Adrenal gland (tissue), 12 donors: ENCODE results near the gene CEP85. TPM values are rescaled to one million over a fixed set of nuclear protein-coding genes. Genes with fewer than 3 reads are reported as not detected.

ENCODE experiments used
- DNase-seq, 7 donors: peaks; one replicate each; pipeline ENCODE4 v3.0.0-alpha.2; 2019 to 2020
- H3K27ac ChIP-seq, 5 donors: fragments of 200-600 bp; sonication (generic) in 4 of 5; 1 replicate in 3 of 5; 2 replicates in 2 of 5; pipeline versions ENCODE4 v1.5.1 to v1.8.0; 2016 to 2020; ENCODE audit warnings: mild to moderate bottlenecking in 1 of 5
- H3K27me3 ChIP-seq: fragments of 200-600 bp; 2 replicates; pipeline ENCODE4 v1.8.0; 2021
- H3K36me3 ChIP-seq, 2 donors: fragments of 200-600 bp; replicated peaks in 1 of 2; 1 replicate in 1 of 2; 2 replicates in 1 of 2; pipeline versions ENCODE4 v1.5.1 to v1.8.0; 2018 to 2022
- H3K4me1 ChIP-seq, 2 donors: fragments of 200-600 bp; replicated peaks in 1 of 2; 1 replicate in 1 of 2; 2 replicates in 1 of 2; pipeline versions ENCODE4 v1.5.1 to v1.8.0; 2018 to 2021
- H3K4me3 ChIP-seq, 4 donors: fragments of 200-600 bp; sonication (generic) in 3 of 4; one replicate each; pipeline ENCODE4 v1.5.1; 2016 to 2018
- H3K9me3 ChIP-seq, 3 donors: fragments of 200-600 bp; sonication (generic) in 1 of 3; replicated peaks in 1 of 3; 1 replicate in 2 of 3; 2 replicates in 1 of 3; pipeline versions ENCODE4 v1.5.1 to v1.8.0; 2016 to 2021
- CTCF ChIP-seq, 6 experiments: fragments of 450-650 bp in 4 of 6; fragments of 200-600 bp in 2 of 6; sonication (generic) in 1 of 6; IDR thresholded peaks; 1 replicate in 5 of 6; 2 replicates in 1 of 6; pipeline versions ENCODE4 v1.5.1 to v1.8.0; 2016 to 2021; ENCODE audit warnings: antibody characterized with exemption in 6 of 6, mild to moderate bottlenecking in 2 of 6, moderate library complexity in 1 of 6
- POLR2A ChIP-seq, 2 donors: fragments of 450-650 bp; IDR thresholded peaks; one replicate each; pipeline ENCODE4 v1.6.1; 2017; ENCODE audit warnings: antibody characterized with exemption in 2 of 2, mild to moderate bottlenecking in 2 of 2, moderate library complexity in 1 of 2
- WGBS, 4 donors: extraction: QIAGEN DNeasy Blood & Tissue Kit in 2 of 4; methylation state at CpG; one replicate each; pipeline versions ENCODE4 v1.1.5 to v1.1.7; 2013 to 2017; 5-methylcytosine and 5-hydroxymethylcytosine counted together
- intact Hi-C, 2 donors: fragments of 100-400 bp; cut with DNase I; formaldehyde crosslinking; loops; one replicate each; pipeline versions ENCODE4 v1.14.1 to v1.15.0; 2022 to 2023
- polyA plus RNA-seq, 3 donors: library from polyadenylated mRNA; stranded (reverse); fragments of 200-250 nt in 2 of 3; fragments of 350-450 nt in 1 of 3; fragmentation: Illumina TruSeq in 1 of 3; extraction: RNeasy Lipid Tissue Mini Kit (QIAGEN cat#74804) in 1 of 3; gene quantifications; one replicate each; pipeline ENCODE4 v1.2.3, GENCODE V29; 2013 to 2014
- total RNA-seq, 9 donors: library from RNA; depleted of rRNA in 4 of 9; stranded (reverse); fragments of >200 nt in 4 of 9; fragments of 120-200 nt in 1 of 9; fragmentation: NEBNext Ultra II Directional in 1 of 9; extraction: Animal tissue kit (Norgen Biotek cat#: 25700) in 1 of 9; gene quantifications; one replicate each; pipeline versions ENCODE4 v1.1.0 to v1.2.4, GENCODE V29; 2013 to 2023
- donor health status: healthy with polysubstance abuse.
- donor health status: Bipolar disorder and iron deficiency.
- donor health status: DM: yes; HTN: yes; CAD: no.
- donor health status: DM: no; HTN: no; CAD: no.
- donor health status: DM: no; HTN: no; CAD: no.
- donor health status: DM: yes; HTN: yes; CAD: no.

CEP85 gene
- total and polyA plus RNA-seq, 12 donors = 2.5 to 16.4 (median 5.8) TPM

GRCh38 chr1:26215246-26215645, 18.8 kb upstream of the CEP85 start:
- TF ChIP-seq CTCF (IDR thresholded peaks at IDR 0.05) (no peak), POLR2A (IDR thresholded peaks at IDR 0.05) (no peak)
- Histone ChIP-seq H3K36me3 (no peaks in the 10 kb centered on the region), H3K9me3 (no peaks in the 10 kb centered on the region), H3K4me1 (no peaks in the 10 kb centered on the region), H3K4me3 (no peak overlapping the region), H3K27ac (no peak overlapping the region), H3K27me3 (no peaks in the 10 kb centered on the region)
- 43 to 50% (median 45%) methylated on average over 3 of the region's 3 CpGs for WGBS, 4 donors
- intact Hi-C loops = no loop called here
- DNase-seq = no peak

- WGBS, 4 donors = 42 to 70% (median 59%) methylated on average over 10 to 11 of the region's 11 CpGs
- H3K4me3 ChIP-seq = no peak overlapping the region
- H3K27ac ChIP-seq = no peak overlapping the region
- H3K27me3 ChIP-seq = no peaks in the 10 kb centered on the region
- intact Hi-C loops = no loop called here
- TF ChIP-seq CTCF (IDR thresholded peaks at IDR 0.05) (no peak), POLR2A (IDR thresholded peaks at IDR 0.05) (no peak)
- H3K9me3 ChIP-seq = no peaks in the 10 kb centered on the region
- no peaks in the 10 kb centered on the region for H3K4me1 ChIP-seq
- DNase-seq = no peak
- no peaks in the 10 kb centered on the region for H3K36me3 ChIP-seq
Observed at GRCh38 chr1:26218906-26219494, 15.0 kb upstream of the CEP85 start.

- DNase-seq = no peak
- Histone ChIP-seq H3K27ac (no peak overlapping the region), H3K9me3 (no peaks in the 10 kb centered on the region), H3K4me1 (peaks cover 0 to under 1% of the 10 kb centered on the region in 2 donors), H3K36me3 (no peaks in the 10 kb centered on the region), H3K27me3 (no peaks in the 10 kb centered on the region), H3K4me3 (no peak overlapping the region)
- TF ChIP-seq POLR2A (IDR thresholded peaks at IDR 0.05) (no peak), CTCF (IDR thresholded peaks at IDR 0.05) (no peak)
- intact Hi-C loops = no loop called here
- WGBS, 4 donors = 67 to 80% (median 73%) methylated on average over 23 to 27 of the region's 27 CpGs
Observed at GRCh38 chr1:26220199-26220912, 13.6 kb upstream of the CEP85 start.

- peak in 1 of 7 donors; percentile 9 for DNase-seq
- peaks cover 5 to 6% of the 10 kb centered on the region in 2 donors for H3K4me1 ChIP-seq
- WGBS, 4 donors = 82 to 87% (median 85%) methylated on average over 2 of the region's 2 CpGs
- no peaks in the 10 kb centered on the region for H3K27me3 ChIP-seq
- no peak overlapping the region for H3K4me3 ChIP-seq
- no peak overlapping the region for H3K27ac ChIP-seq
- H3K9me3 ChIP-seq = no peaks in the 10 kb centered on the region
- TF ChIP-seq POLR2A (IDR thresholded peaks at IDR 0.05) = no peak
- TF ChIP-seq CTCF (IDR thresholded peaks at IDR 0.05) = no peak
- H3K36me3 ChIP-seq = no peaks in the 10 kb centered on the region
- intact Hi-C loops = no loop called here
Observed at GRCh38 chr1:26221094-26221493, 12.9 kb upstream of the CEP85 start.
